Left ventricle myocardium inferior (tissue), 1 donor: Measurements from ENCODE around the gene ABRAXAS1. TPM values are rescaled to one million over a fixed set of nuclear protein-coding genes. Genes with fewer than 3 reads are reported as not detected.

Experiments
- DNase-seq: peaks from one replicate; pipeline ENCODE4 v3.0.0-alpha.2; 2020
- H3K27ac ChIP-seq: fragments of 200-600 bp; replicated peaks from 2 replicates; pipeline ENCODE4 v1.8.0; 2021
- H3K27me3 ChIP-seq: fragments of 200-600 bp; 2 replicates; pipeline ENCODE4 v1.8.0; 2021; ENCODE audit warnings: low read depth
- H3K36me3 ChIP-seq: fragments of 200-600 bp; 2 replicates; pipeline ENCODE4 v1.8.0; 2021
- H3K4me1 ChIP-seq: fragments of 200-600 bp; 2 replicates; pipeline ENCODE4 v1.8.0; 2021
- H3K4me3 ChIP-seq: fragments of 200-600 bp; 2 replicates; pipeline ENCODE4 v1.8.0; 2021; ENCODE audit warnings: mild to moderate bottlenecking, moderate library complexity
- H3K9me3 ChIP-seq: fragments of 200-600 bp; replicated peaks from 2 replicates; pipeline ENCODE4 v1.8.0; 2021
- intact Hi-C: fragments of 100-400 bp; cut with micrococcal nuclease; formaldehyde crosslinking; loops from one replicate; pipeline ENCODE4 v1.11.0; 2022
- total RNA-seq: library from RNA; stranded (reverse); fragmentation: NEBNext Ultra II Directional; extraction: Animal tissue kit (Norgen Biotek cat#: 25700); gene quantifications from one replicate; pipeline ENCODE4 v1.2.1, GENCODE V29; 2021
- TF ChIP-seq, protein P1 (sequence below): fragments of 200-600 bp; IDR thresholded peaks from 2 replicates; pipeline ENCODE4 v1.8.0; 2021; ENCODE audit warnings: antibody characterized with exemption, mild to moderate bottlenecking, borderline replicate concordance
- donor health status: DM: no; HTN: yes; CAD: no; lungs with severe emphysema.

The ABRAXAS1 gene
- total RNA-seq, 1 donor from 2014 or later: 5.6 TPM

DNA sequence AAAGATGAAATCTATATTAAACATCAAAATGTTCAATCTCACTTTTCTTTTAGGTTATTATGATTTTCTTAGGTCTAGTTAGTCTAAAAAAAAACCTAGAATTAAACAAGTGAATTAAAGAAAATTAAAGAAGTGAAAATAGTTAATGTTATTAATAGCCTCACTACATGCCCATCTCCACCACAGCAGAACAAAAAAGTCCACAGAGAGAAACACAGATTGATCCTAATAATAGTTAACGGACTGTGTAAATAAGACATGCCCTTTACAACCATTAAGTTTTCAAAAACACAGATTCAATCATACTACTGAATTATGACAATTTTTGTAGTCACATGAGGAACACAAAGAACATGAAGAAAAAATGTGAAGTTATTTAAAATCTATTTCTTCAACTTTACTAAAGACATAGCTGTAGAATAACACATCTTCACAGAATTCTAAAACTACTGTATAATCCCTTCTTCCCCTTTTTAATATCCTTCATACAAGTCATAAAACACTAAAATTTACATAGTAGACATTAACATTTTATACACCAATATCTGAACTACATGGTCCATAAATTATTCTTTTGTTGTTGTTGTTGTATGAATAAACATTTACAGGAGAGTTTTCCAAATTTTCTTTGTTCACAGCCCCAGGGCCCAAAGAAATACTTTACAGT lies 44.6 kb downstream of the ABRAXAS1 start:
- intact Hi-C loops: no loop called here
- Histone ChIP-seq H3K4me1 (no peaks in the 10 kb centered on the region), H3K27ac (no peak overlapping the region), H3K4me3 (no peak overlapping the region), H3K36me3 (peaks cover 75% of the 10 kb centered on the region), H3K9me3 (no peaks in the 10 kb centered on the region), H3K27me3 (no peaks in the 10 kb centered on the region)
- TF ChIP-seq, protein P1, sequence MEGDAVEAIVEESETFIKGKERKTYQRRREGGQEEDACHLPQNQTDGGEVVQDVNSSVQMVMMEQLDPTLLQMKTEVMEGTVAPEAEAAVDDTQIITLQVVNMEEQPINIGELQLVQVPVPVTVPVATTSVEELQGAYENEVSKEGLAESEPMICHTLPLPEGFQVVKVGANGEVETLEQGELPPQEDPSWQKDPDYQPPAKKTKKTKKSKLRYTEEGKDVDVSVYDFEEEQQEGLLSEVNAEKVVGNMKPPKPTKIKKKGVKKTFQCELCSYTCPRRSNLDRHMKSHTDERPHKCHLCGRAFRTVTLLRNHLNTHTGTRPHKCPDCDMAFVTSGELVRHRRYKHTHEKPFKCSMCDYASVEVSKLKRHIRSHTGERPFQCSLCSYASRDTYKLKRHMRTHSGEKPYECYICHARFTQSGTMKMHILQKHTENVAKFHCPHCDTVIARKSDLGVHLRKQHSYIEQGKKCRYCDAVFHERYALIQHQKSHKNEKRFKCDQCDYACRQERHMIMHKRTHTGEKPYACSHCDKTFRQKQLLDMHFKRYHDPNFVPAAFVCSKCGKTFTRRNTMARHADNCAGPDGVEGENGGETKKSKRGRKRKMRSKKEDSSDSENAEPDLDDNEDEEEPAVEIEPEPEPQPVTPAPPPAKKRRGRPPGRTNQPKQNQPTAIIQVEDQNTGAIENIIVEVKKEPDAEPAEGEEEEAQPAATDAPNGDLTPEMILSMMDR: no peak
- no peak for DNase-seq

DNA sequence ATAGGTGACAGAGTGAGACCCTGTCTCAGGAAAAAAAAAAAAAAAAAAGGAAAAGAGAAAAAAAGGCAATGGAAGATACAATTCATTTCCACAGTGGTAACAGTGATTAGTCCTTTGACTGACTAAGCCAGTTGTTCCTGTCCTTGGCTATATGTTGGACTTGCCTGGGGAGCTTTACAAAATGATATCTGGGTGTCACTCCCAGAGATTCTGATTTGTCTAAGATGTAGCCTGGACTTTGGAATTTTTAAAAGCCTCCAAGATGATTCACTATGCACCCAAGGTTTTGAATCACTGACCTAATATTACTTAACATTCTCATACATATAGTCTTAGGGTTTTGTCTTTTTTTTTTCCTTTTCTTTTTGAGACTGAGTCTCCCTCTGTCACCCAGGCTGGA lies 46.2 kb downstream of the ABRAXAS1 start:
- Histone ChIP-seq H3K27me3 (no peaks in the 10 kb centered on the region), H3K9me3 (no peaks in the 10 kb centered on the region), H3K4me1 (no peaks in the 10 kb centered on the region), H3K27ac (no peak overlapping the region), H3K36me3 (peaks cover 72% of the 10 kb centered on the region), H3K4me3 (no peak overlapping the region)
- TF ChIP-seq, protein P1: no peak
- intact Hi-C loops: no loop called here
- DNase-seq: no peak

DNA sequence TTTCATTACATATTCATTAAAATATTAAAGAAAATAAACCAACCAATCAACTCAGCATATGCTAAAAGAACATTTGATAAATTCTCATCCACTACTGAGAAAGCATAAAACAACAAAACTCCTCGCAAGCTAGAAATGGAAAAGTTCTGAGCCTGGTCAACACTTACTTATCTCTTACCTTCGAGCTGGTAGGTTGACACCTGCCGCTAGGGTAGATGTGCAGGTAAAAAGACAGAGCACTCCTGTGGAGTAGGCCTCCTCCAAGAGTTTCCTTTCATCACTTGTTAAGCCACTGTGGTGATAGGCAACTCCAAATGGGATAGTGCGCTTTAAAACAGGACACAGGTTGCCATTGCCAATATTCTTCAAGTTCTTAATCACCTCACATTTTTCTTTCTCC lies 48.2 kb downstream of the ABRAXAS1 start:
- no peak overlapping the region for H3K4me3 ChIP-seq
- H3K9me3 ChIP-seq: no peaks in the 10 kb centered on the region
- no peak overlapping the region for H3K27ac ChIP-seq
- no peaks in the 10 kb centered on the region for H3K4me1 ChIP-seq
- no peaks in the 10 kb centered on the region for H3K27me3 ChIP-seq
- H3K36me3 ChIP-seq: peaks cover 64% of the 10 kb centered on the region
- TF ChIP-seq, protein P1: no peak
- intact Hi-C loops: no loop called here
- DNase-seq: no peak

DNA sequence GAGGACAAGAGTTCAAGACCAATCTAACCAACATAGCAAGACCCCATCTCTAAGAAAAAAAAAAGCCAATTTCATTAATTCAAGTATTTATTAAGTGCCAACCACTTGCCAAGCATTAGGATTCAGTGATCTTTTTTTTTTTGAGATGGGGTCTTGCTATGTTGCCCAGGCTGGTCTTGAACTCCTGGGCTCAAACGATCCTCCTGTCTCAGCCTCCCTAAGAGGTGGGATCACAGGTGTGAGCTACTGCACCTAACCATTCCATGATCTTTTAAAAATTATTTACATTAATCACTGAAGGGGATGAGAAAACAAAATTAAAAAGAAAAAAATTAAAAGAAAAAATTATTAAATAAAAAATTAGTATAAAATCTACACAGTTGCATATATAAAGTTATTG lies 53.7 kb downstream of the ABRAXAS1 start:
- TF ChIP-seq, protein P1: no peak
- Histone ChIP-seq H3K4me3 (no peak overlapping the region), H3K4me1 (no peaks in the 10 kb centered on the region), H3K27me3 (no peaks in the 10 kb centered on the region), H3K36me3 (peaks cover 60% of the 10 kb centered on the region), H3K27ac (no peak overlapping the region), H3K9me3 (no peaks in the 10 kb centered on the region)
- no peak for DNase-seq
- intact Hi-C loops: no loop called here

DNA sequence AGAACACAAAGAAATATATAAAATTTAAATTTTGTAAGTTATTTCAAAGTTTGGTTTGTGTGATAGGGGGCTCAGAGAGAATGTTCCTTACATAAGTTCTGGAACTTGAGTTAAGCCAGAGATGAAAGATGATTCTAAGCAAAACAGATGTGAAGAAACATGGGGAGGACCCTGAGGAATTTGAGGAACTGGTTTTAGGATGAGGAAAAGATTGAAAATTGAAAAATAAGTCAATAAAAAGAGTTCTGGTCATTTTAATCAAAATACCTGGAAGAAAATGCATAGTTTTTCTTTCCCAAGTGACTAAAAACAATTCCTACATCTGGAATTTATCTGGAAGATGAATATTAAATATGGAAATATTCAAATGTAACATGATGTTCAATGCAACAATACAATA lies 66.7 kb downstream of the ABRAXAS1 start:
- Histone ChIP-seq H3K36me3 (peaks cover 88% of the 10 kb centered on the region), H3K4me1 (no peaks in the 10 kb centered on the region), H3K4me3 (no peak overlapping the region), H3K9me3 (no peaks in the 10 kb centered on the region), H3K27me3 (no peaks in the 10 kb centered on the region), H3K27ac (no peak overlapping the region)
- intact Hi-C loops: no loop called here
- DNase-seq: no peak
- TF ChIP-seq, protein P1: no peak
